ENCODE measurements around the gene SV2C. TPM values are rescaled to one million over a fixed set of nuclear protein-coding genes. Genes with fewer than 3 reads are reported as not detected.

SV2C gene
- total and polyA plus RNA-seq, 2 donors from 2014 or later = 0.13 TPM; not detected in 1

GRCh38 chr5:76155536-76155935 lies 72.4 kb downstream of the SV2C start:
- FAIRE-seq (no peak), DNase-seq (no peak)
- Histone ChIP-seq H3K27ac (ENCODE audit: low read depth in 2 of 2, low read length in 2 of 2) (no peak overlapping the region), H3K9me3 (ENCODE audit: control insufficient read depth in 2 of 3, insufficient read depth in 1 of 3, low read length in 3 of 3) (no peaks in the 10 kb centered on the region), H3K36me3 (ENCODE audit: control insufficient read depth in 2 of 3, insufficient read depth in 3 of 3, low read length in 3 of 3) (no peaks in the 10 kb centered on the region), H3K9ac (ENCODE audit: low read length in 3 of 3) (no peak overlapping the region), H3K4me3 (ENCODE audit: low read length in 3 of 3) (no peak overlapping the region), H3K27me3 (ENCODE audit: control insufficient read depth, insufficient read depth, low read length) (no peaks in the 10 kb centered on the region), H3K4me1 (ENCODE audit: control insufficient read depth in 2 of 3, insufficient read depth in 2 of 3, low read depth in 1 of 3, low read length in 3 of 3) (no peaks in the 10 kb centered on the region)
- intact Hi-C loops (cut with DNase I) = no loop called here
- no peak for TF ChIP-seq CTCF (IDR thresholded peaks at IDR 0.05; ENCODE audit: borderline replicate concordance, extremely low read depth, insufficient read depth)

DNA sequence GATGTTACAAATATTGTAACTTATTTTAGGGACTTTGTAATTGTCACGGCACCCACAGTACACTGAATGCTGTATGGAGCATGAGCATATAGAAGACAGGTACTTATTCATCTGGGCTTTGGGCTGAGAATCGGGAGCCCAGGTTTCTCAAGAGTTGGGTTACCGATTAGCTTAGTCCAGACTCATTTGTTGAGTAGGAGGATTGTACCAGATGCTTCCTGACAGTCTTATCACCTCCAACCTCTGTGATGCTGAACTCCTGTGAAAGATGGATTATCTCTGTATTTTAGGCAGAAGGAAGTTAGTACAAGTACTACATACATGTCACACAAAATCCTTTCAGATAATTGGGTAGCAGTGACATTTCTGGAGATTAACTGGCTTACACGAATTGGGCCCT lies 79.2 kb downstream of the SV2C start:
- intact Hi-C loops (cut with DNase I) = no loop called here
- Histone ChIP-seq H3K27ac (ENCODE audit: low read depth in 2 of 2, low read length in 2 of 2) (no peak overlapping the region), H3K4me3 (ENCODE audit: low read length in 3 of 3) (no peak overlapping the region), H3K4me1 (ENCODE audit: control insufficient read depth in 2 of 3, insufficient read depth in 2 of 3, low read depth in 1 of 3, low read length in 3 of 3) (no peaks in the 10 kb centered on the region), H3K27me3 (ENCODE audit: control insufficient read depth, insufficient read depth, low read length) (no peaks in the 10 kb centered on the region), H3K36me3 (ENCODE audit: control insufficient read depth in 2 of 3, insufficient read depth in 3 of 3, low read length in 3 of 3) (no peaks in the 10 kb centered on the region), H3K9ac (ENCODE audit: low read length in 3 of 3) (no peak overlapping the region), H3K9me3 (ENCODE audit: control insufficient read depth in 2 of 3, insufficient read depth in 1 of 3, low read length in 3 of 3) (peaks cover 0 to 5% (median 0%) of the 10 kb centered on the region in 3 donors)
- no peak for TF ChIP-seq CTCF (IDR thresholded peaks at IDR 0.05; ENCODE audit: borderline replicate concordance, extremely low read depth, insufficient read depth)
- no peak for FAIRE-seq
- DNase-seq = no peak

DNA sequence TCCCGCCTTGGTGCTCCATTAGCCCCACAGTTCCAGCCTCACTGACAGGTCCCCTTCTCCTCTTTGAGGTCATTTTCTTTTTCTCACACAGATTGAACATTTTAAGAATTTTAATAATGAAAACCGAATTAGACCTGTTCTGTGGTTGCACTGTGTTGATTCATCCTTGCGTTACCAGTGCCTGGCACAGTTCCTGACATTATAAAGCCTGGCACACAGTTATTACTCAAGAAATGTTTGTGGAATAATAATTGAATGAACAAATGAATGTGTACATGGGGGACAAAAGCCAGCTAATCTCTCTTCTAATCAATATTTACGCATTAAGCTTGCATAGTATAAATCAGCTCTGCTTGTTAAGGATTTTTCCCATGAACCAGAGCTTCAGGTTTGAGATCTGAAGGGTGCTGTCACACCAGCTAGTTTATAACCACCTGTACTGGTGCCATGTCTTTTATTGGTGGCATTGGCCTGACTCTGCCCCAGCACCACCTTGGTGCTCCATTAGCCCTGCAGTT lies 80.0 kb downstream of the SV2C start:
- Histone ChIP-seq H3K27ac (ENCODE audit: low read depth in 2 of 2, low read length in 2 of 2) (no peak overlapping the region), H3K27me3 (ENCODE audit: control insufficient read depth, insufficient read depth, low read length) (no peaks in the 10 kb centered on the region), H3K4me3 (ENCODE audit: low read length in 3 of 3) (no peak overlapping the region), H3K9ac (ENCODE audit: low read length in 3 of 3) (no peak overlapping the region), H3K4me1 (ENCODE audit: control insufficient read depth in 2 of 3, insufficient read depth in 2 of 3, low read depth in 1 of 3, low read length in 3 of 3) (no peaks in the 10 kb centered on the region), H3K36me3 (ENCODE audit: control insufficient read depth in 2 of 3, insufficient read depth in 3 of 3, low read length in 3 of 3) (no peaks in the 10 kb centered on the region), H3K9me3 (ENCODE audit: control insufficient read depth in 2 of 3, insufficient read depth in 1 of 3, low read length in 3 of 3) (peaks cover 0 to 5% (median 0%) of the 10 kb centered on the region in 3 donors)
- DNase-seq = no peak
- intact Hi-C loops (cut with DNase I) = no loop called here
- no peak for FAIRE-seq
- TF ChIP-seq CTCF (IDR thresholded peaks at IDR 0.05; ENCODE audit: borderline replicate concordance, extremely low read depth, insufficient read depth) = no peak

GRCh38 chr5:76165029-76165428 lies 81.8 kb downstream of the SV2C start:
- peaks cover 0 to 5% (median 0%) of the 10 kb centered on the region in 3 donors for H3K9me3 ChIP-seq (ENCODE audit: control insufficient read depth in 2 of 3, insufficient read depth in 1 of 3, low read length in 3 of 3)
- no peaks in the 10 kb centered on the region for H3K36me3 ChIP-seq (ENCODE audit: control insufficient read depth in 2 of 3, insufficient read depth in 3 of 3, low read length in 3 of 3)
- no peak overlapping the region for H3K27ac ChIP-seq (ENCODE audit: low read depth in 2 of 2, low read length in 2 of 2)
- TF ChIP-seq CTCF (IDR thresholded peaks at IDR 0.05; ENCODE audit: borderline replicate concordance, extremely low read depth, insufficient read depth) = no peak
- H3K4me3 ChIP-seq (ENCODE audit: low read length in 3 of 3) = no peak overlapping the region
- intact Hi-C loops (cut with DNase I) = no loop called here
- H3K9ac ChIP-seq (ENCODE audit: low read length in 3 of 3) = no peak overlapping the region
- no peak for FAIRE-seq
- no peaks in the 10 kb centered on the region for H3K27me3 ChIP-seq (ENCODE audit: control insufficient read depth, insufficient read depth, low read length)
- no peaks in the 10 kb centered on the region for H3K4me1 ChIP-seq (ENCODE audit: control insufficient read depth in 2 of 3, insufficient read depth in 2 of 3, low read depth in 1 of 3, low read length in 3 of 3)
- no peak for DNase-seq

All from kidney (tissue), 14 donors.